ENCODE results near the gene MISP.

DNA sequence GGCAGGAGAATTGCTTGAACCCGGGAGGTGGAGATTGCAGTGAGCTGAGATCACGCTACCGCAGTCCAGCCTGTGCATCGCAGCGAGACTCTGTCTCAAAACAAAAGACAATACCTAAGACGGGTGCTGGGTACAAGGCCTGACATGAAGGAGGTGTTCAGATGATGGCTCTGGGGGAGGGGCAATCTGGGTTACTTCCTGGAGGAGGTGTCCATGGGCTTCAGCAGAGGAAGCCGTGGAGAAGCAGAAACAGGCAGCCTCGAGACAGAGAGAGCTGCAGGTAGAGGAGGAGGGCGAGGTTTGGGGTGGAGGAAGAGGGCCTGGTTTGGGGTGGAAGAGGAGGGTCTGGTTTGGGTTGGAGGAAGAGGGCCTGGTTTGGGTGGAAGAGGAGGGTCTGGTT lies 3.6 kb downstream of the MISP start:
- TF ChIP-seq, protein P1, sequence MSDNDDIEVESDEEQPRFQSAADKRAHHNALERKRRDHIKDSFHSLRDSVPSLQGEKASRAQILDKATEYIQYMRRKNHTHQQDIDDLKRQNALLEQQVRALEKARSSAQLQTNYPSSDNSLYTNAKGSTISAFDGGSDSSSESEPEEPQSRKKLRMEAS (IDR thresholded peaks at IDR 0.05), result no peak
- TF ChIP-seq EP300 (IDR thresholded peaks at IDR 0.05), result no peak
